Stimulated activated CD4-positive, alpha-beta T cell treated with anti-CD3 and anti-CD28 coated beads, Interleukin-1b, Interleukin-23, amount 100 ng/mL, for 4 hours (primary cell): Measurements from ENCODE around the gene CLEC16A.
"Not testable (repeated sequence)": the region's sequence is repeated elsewhere in the genome, so short reads cannot be mapped to it uniquely, and the experiment has no call there.

Experiments used
- DNase-seq, 2 donors: peaks; one replicate each; pipeline ENCODE4 v3.0.0-alpha.2; 2020; ENCODE audit warnings: low read depth in 2 of 2

The CLEC16A gene

DNA sequence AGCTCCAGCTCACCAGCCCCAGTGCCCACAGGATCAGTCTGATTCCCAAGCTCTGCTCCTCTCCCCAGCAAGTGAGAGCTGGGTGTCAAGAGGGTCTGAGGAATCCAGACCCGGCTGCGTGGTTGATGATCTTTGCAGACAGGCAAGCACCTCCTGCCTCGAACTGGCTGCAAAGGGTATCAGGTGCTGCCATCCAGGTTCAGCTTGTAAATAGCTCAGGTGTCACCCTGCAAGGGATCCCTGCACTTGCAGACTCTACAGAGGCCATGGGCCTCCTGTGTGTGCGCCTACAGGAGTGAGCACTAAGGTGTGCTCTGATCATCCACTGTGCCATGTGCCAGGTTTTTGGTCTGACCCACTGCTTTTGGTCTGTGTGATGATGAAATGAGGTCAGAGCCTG, 18.3 kb upstream of the CLEC16A start:
- no peak for DNase-seq

DNA sequence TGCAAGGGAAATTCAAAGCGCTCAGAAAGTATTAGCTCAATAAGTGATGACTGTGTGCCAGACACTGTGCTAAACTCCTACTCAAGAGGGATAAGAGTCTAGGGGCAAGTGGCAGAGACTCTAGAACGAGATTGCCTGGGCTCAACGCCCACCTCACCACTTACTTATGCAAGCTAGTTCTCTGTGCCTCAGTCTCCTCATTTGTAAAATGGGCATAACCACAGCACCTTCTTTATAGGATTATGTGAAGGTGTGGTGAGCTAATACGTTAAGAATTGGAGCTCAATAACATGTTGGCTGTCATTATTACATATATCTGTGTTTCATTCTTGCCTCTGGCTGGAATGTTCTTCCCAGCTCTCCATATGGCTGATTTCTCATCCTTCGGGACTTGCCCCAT, 17.5 kb upstream of the CLEC16A start:
- no peak for DNase-seq

DNA sequence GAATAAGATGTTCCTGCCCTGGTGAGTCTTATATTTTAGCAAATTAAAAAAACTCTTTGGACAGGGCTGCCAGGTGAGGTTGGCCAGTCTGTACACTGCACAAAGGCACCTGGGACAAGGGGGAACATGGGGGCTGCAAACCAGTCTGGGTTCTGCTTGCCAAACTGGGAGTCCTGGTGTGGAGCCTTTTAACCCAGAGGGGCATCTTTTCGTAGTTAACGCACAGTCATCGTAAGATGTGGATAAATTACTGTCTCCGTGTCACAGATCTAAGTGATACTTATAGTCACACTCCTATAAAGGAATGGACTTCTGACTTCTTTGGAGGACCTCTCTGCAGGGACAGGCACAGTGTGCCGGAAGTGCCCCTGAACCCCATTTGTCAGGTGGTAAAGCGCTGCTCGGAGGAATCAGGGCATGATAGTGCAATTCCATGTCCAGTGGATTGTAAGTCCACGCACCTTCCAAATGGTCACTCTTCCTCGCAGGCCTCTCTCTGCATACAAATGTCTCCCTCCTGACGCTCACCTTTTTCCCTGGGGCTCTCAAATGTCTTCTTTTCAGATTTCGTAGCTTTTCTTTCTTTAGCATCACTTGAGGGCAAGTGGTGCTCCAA, 16.8 kb upstream of the CLEC16A start:
- no peak for DNase-seq

DNA sequence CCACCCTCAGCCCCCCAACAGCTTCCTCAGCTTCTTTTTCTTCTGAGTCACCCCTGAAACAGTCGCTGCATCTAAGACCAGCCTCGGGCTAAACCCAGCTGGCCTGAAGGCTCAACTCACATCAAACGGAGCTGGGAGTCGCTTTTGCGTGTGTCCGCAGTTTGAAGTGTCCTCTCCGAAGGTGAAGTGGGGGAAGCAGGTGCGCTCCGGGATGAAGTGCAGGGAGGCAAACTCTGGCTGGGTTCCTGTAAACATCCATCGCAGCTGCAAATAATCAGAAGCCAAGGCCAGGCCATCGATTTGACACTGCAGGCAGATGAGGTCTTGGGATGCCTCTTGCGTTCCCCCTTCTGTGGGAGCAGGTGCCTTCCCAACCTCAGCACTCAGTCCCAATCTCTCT, 15.3 kb upstream of the CLEC16A start:
- DNase-seq, result not testable (repeated sequence)

DNA sequence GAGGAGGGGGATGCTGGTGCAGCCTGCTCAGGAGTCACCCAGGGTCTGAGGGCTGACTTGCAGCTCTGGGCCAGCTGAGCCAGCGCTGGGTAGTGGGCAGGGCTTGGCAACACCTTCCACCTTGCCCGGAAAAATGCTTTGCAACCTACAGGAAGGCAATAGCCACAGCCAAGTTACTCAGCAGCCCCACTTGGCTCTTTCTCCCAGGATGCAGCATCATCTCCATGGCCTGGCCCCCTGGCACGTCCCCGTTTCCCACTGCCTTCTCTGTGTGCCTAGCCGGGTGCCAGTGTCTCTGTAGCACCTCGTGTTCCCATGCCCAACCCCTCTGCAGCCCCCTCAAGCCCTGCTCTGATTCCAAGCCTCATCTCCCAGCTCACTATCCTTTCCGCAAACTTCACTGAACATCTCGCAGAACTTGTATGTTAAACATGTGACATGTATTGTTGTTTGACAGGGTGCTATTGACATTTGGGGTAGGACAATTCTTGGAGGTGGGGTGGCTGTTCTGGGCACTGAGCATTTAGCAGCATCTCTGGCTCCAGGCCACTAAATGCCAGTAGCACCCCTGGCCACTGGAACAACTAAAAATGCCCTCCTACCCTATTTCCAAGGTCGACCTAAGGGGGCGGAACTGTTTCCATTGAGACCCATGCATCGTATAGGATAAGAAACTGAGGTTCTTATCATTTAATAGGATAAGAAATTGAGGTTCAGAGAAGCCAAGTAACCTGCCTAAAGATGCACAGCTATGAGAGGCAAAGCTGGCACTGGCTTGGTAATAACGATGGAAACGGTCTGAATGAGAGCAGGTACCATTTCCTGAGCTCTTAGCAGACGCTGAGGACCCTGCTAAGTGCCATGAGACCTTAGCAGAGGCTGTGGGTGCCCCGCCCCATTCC, 14.3 kb upstream of the CLEC16A start:
- DNase-seq, result no peak

DNA sequence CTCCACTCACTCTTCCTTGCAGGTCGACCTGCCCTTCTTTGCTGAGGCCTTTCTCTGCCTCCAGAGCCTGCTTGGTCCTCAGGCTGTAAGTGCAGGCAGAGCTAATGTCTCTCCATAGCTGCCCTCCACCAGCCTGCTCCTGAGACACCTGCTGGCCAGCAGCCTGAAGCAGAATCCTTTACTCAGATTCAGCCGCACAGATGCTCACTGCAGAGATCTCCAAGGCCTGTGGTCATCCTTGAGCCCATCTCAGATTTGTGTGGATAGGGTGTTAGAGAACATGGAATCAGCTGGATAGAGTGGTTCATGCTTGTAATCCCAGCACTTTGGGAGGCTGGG, 13.6 kb upstream of the CLEC16A start:
- DNase-seq, result no peak

DNA sequence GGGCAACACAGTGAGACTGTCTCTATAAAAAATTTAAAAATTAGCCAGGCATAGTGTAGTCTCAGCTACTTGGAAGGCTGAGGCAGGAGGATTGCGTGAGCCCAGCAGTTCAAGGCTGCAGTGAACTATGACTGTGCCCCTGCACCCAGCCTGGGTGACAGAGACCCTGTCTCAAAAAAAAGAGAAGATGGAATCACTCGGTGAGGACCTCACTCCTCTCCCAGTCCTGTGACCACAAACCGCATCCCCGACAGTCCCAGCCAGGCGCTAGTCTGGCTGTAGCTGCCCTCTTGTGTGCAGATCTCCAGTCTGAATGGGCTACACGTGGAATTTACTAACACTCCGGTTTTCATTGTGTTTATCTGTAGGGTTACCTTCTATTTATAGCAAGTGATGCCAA, 13.2 kb upstream of the CLEC16A start:
- no peak for DNase-seq

DNA sequence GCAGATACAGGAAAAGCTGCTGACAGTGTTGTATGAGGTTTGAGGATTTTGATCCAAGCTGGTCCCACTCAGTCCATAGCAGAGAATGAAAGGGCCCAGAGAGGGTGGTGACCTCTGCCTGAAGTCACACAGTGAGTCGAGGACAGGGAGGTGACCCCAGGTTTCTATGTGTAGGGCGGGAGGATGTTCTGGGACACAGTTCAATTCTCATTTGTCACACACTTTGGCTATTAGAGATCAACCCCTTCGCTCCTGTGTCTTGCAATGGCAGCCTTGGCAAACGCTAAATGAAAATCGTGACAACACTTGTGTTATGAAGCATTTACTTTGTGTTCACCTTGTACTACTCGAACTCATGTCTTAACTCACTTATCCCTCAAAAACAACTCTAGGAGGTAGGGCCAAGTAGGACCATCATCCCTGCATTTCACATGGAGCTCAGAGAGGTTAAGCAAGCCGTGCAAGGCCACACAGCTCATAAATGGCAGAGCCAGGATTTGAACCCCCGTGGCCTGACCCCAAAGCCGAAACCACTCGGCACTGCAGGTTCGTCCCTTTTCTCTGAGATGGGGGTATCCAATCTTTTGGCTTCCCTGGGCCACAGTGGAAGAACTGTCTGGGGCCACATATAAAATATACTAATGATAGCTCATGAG, 12.3 kb upstream of the CLEC16A start:
- no peak for DNase-seq

DNA sequence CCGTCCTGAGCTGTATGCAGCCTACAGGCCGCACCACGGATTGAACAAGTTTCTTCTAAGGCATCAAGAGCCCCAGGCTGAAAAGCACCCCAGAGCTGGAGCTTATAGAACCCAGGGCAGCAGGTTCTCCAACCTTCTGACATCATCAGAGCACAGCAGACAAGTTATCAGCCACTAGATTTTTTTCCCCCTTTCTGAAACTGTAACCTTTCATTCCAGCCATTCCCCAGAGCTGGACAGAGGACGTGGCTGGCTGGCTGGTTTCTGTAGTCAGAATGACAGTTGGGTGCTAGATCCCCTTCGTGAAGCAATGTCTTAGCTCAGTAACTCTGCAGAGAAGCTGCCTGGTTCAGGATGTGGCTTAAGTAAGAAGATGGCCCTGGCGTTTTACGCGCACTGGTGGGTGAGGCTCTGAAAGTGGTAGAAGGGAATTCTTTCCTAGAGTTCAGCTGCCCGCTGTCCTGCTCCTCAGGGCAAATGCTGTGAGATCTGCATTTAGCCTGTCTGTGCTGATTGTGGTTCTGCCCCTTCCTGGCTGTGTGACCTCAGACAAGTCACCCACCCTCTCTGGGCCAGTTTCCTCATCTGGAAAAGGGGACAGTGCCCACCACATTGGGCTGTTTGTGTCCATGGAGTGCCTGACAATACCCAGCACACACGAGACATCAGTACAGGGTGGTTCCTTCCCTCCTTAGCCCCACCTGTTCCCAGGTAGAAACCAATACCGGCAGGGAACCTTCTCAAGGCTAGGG, 11.2 kb upstream of the CLEC16A start:
- DNase-seq, result no peak

DNA sequence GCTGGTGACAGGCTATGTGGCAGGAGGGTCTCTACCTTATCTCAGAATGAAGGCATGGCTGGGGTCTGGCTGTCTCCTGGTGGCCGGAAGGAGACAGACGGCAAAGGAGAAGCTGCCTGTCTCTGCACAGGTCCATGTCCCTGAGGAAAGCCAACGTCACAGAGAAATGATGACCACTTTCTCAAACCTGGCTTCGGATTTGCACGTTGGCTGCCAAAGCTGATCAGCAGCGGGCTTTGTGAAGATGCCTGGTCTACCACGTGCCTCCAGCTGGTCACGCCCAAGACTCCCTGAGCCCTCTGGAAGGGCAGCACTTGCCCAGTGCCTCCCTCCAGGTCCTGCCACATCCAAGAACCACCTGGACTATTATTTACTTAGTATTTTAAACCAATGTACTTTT, 10.5 kb upstream of the CLEC16A start:
- no peak for DNase-seq

DNA sequence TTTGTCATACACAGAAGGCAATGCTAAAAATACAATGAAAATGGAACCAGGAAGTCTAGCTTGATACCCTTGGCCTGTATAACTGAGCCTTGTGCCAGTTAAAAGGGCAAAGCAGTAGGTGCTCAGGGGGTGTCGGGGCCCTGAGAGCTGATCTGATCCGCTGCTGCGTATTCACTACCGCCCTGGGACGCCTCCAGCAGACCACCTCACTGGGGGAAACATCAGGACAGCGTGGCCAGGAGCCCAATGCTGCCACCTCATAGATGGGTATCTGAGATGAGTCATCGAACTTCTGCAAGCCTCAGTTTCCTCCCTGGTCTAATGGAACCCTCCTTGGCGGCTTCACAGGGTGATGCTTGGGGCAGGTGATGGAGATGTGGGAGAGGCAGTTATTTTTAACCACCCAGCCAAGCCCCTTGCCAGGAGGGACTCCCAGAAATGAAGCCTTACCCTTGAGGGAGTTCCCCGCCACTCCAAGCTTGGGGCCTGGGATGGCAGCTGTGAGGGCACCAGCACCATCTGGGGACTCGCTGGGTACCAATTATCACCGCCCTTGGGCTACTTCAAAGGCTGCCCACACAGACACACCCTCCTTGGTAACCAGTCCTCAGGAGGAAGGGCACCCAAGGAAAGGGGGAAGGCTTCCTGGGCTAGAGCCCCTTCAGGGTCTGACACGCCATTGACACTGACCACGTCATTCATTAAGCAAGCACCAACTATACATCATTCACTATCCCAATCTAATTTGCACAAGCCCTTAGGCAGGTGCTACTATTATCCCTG, 9.8 kb upstream of the CLEC16A start:
- no peak for DNase-seq

DNA sequence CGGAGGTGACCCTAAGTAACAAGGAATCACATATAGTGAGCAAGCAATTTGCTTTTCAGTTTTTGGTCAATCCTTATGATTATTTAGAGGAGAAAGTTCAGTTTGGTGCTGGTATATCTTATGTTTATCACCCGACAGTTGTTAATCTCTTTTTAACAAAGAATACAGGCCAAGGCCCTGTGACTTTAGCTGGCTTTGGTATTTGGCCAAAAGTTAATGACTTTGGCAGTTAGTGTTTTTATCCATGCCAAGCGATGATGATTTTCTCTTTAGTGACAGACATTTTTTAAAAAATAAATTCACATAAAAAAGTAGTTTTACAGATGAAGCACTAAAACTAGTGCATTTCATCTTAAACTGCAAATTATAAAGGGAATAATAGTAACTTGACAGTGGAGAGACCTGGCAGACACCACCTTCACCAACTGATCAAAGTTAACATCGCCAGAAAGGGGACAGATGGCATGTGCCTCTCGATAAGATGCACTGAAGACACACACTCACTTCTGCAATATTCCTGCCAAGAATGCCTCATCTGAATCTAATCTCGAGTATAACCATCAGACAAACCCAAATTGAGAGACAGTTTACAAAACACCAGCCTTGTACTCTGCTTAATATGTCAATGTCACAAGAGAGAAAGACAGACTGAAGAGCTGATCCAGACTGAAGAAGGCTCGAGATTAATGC, 9.0 kb upstream of the CLEC16A start:
- no peak for DNase-seq

DNA sequence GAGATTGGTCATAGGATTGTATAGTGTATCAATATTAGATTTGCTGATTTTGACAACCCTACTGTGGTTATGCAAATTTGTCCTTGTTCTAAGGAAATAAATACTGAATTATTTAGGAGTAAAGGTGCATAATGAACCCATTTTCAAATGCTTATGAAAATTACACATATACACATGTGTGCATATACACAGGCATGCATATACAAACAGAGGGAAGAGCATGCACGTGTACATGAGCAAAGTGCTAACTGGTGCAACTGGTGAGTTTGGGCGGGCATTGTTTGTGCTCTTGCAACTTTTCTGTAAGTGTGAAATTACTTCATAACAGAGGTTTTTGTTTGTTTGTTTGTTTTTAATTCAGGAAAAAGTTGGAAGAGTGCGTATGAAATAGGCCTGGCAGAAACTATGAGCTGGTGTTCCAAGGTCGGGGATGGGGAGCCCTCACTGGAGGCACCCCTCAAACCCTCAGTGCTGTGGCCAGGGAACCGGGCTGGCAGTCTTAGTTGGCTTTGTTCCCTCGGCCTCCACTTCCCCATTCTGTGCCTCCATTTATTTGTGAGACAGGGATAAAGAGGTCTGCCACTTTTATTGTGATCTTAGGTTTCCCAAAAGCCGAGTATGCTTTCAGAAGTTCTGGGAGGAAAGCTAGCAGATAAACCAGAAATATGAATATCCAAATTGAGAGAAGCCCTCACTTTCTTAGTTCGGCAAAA, 7.9 kb upstream of the CLEC16A start:
- no peak for DNase-seq

DNA sequence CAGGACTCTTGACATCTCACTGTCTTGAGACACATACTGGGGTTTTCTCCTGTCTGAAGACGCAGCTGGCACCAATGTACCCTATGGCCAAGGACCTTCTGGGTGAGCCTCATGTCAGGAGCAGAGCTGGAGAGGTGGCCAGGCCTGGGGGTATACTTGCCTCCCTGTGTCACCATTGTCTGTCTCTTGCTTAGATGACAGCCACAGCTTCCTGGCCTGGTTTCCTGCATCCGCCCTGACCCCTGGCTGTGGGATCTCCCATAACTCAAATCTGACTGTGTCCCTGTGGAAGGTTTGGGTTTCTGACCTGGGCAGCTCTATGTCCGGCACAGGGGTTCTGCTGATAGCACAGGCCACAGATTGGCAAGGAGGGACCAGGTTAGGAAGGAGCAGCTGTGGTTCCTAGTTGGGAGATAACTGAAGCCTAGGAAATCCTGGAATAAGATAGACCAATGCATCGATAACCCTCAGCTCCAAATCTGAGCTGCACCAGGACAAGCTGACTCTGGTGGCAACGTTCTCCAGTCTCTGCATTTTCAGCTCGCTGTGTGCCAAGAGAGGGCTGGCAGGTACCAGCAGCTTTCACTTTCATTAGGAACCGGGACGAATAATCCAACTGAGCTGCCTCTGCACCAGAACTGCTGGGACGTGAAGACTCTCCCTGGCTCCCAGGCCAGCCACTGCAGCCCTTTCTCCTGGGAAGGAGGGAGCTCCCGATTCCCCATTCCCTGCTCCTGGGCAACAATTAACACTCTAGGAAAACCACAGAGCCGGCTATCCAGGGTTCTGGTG, 7.1 kb upstream of the CLEC16A start:
- DNase-seq, result no peak

DNA sequence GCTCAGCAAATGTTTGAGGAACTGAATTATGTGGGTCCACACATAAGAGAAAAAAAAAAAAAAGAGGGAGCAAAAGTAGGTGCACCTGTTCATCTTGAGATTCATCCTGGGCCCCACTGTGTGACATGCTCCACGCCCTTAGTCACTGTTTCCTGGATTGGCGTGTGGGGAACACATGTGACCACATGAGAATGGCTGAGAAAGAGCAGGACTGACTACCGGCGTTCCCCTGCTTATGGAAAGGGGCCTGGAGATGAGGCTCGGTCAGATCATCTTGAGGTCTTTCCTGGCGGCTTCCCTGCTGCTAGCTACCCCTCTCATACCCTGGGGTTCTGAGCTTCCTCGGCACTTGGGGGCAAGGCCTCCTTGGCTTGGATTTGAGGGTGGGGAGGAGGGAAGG, 6.0 kb upstream of the CLEC16A start:
- no peak for DNase-seq

DNA sequence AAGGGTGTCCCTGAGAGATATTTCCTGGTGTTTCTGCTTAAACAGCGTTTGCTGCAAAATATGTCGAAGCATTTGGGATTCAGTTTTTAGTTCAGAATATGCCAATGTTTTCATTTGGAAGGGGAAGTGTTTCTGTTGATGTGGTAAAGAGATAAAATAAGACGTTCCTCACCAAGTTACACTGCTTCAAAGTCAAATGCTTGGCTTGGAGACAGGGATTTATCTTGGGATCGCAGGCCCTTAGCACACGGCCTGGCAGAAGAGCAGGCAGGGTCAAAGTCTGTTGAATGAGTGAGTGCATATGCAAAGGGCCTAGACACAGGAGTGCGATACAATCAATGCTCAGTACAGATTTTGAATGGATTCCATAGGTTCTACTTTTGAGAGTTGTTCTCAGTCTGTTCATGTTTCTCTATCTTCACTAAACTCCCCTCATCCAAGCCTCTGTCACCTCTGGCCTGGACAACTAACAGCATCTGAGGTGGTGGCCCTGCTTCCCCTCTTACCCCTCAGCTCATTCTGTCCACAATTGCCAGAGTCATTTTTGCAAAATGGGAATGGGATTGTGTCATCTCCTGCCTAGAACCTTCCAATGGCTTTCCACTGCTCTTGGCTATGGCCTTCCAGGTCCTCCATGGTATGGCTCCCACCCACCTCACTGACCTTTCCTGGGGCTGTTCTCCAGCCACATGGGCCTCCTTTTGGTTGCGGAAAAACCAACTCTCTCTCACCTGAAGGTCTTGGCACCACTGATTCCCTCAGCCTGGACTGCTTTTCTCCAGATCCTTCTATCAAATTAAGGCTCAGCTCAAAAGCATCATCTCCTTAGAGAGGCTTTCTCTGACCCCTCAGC, 5.3 kb upstream of the CLEC16A start:
- no peak for DNase-seq

DNA sequence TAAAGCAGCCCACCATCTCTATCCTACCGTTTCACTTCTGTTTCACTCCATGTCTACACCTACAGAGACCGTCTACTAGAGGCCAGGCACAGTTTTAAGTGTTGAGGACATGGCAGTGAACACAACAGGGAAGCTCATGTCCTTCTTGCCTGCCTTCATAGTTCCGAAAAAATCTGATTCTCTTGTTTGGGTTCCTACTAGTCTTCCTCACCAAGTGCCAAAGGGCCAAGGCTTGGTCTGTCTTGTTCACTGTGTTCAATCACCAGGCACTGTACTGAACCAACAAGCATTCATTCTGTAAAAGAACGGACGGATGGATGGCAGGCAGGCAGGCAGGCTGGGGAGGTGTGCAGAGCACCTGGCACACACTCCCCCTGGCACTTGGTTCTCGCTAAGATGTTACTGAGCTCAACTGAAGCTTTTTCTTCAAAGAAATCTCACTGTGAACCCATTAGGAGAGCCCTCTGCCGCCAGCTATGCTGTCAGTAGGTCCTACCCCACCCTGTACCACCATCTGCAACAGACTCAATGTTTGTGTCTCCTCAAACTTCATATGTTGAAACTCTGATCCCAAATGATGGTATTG, 4.6 kb upstream of the CLEC16A start:
- DNase-seq, result no peak

DNA sequence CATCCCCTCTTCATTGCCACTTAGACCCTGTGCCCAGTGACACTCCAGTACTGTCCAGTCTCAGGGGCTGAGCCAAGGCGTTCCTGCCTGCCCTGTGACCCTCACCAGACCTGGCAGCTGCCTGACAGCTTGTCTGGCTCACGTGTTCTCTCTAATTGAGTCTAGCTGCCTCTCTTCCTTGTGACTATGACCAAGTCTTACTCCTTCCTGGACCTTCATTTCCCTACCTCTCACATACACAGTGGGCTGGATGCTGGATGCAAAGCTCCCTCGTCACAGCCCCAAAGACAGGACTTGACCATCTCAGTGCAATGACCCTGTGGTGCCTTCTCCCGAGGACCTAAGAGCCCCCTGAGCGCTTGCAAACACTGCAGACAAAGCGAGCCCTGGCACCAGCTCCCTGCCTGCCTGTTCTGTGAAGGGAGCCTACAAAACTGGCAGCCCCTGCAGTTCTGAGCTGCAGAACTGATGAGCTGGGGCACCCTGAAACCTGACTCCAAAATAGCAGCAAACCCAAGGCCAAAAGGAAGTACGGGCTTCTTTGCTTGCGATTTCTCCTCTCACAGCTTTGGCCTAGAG, 3.8 kb upstream of the CLEC16A start:
- no peak for DNase-seq
